GM12865 (cell line): ENCODE measurements around the gene OASL.

Experiments
- DNase-seq: peaks from one replicate; pipeline ENCODE4 v3.0.0; 2010; ENCODE audit warnings: low read depth
- H3K4me3 ChIP-seq: 2 replicates; pipeline ENCODE4 v1.5.1; 2011; ENCODE audit warnings: mild to moderate bottlenecking, low read depth, low read length, control low read depth
- CTCF ChIP-seq: IDR thresholded peaks from 2 replicates; pipeline ENCODE4 v1.5.1; 2011; ENCODE audit warnings: low read length, control low read depth, low read depth, inconsistent platforms; ENCODE audit not compliant: insufficient read depth; ENCODE audit errors: missing control alignments

Gene OASL

GRCh38 chr12:121021754-121022153, 17.3 kb downstream of the OASL start:
- TF ChIP-seq CTCF: no peak
- H3K4me3 ChIP-seq: no peak overlapping the region
- no peak for DNase-seq

- no peak for DNase-seq
- no peak for TF ChIP-seq CTCF
- no peak overlapping the region for H3K4me3 ChIP-seq
Measured at GRCh38 chr12:121018860-121019617, 20.0 kb downstream of the OASL start.

- no peak for DNase-seq
- no peak for TF ChIP-seq CTCF
- no peak overlapping the region for H3K4me3 ChIP-seq
Measured at GRCh38 chr12:121017966-121018491, 21.0 kb downstream of the OASL start.

- peak; percentile 93 for DNase-seq
- TF ChIP-seq CTCF: no peak
- H3K4me3 ChIP-seq: peak within 1 kb of the TSS; percentile 72
Measured at GRCh38 chr12:121015825-121016766, 22.9 kb downstream of the OASL start, which contains the start of gene C12orf43. Gene C12orf43, minus strand, starts transcription at chr12:121016487. Its CDS starts 13 bp downstream, at chr12:121016474.

GRCh38 chr12:121013715-121014114, 25.3 kb downstream of the OASL start:
- TF ChIP-seq CTCF: peak; percentile 6
- H3K4me3 ChIP-seq: no peak overlapping the region
- DNase-seq: no peak

GRCh38 chr12:121011820-121012219, 27.2 kb downstream of the OASL start:
- no peak overlapping the region for H3K4me3 ChIP-seq
- no peak for TF ChIP-seq CTCF
- DNase-seq: no peak
